Left kidney (tissue), 2 donors: ENCODE data around the gene RIT1. TPM values are rescaled to one million over a fixed set of nuclear protein-coding genes. Genes with fewer than 3 reads are reported as not detected.
A peak's percentile ranks its signal among the peaks of the same experiment; 100 is the strongest.

Experiments used
- DNase-seq: peaks from one replicate; pipeline ENCODE4 v3.0.0-alpha.2; 2013
- polyA plus RNA-seq: library from polyadenylated mRNA; unstranded; fragments of 120-200 nt; gene quantifications from one replicate; pipeline ENCODE4 v1.2.1, GENCODE V29; 2013; ENCODE audit not compliant: insufficient read length

RIT1 gene
- polyA plus RNA-seq, 1 donor = 59.5 TPM

DNA sequence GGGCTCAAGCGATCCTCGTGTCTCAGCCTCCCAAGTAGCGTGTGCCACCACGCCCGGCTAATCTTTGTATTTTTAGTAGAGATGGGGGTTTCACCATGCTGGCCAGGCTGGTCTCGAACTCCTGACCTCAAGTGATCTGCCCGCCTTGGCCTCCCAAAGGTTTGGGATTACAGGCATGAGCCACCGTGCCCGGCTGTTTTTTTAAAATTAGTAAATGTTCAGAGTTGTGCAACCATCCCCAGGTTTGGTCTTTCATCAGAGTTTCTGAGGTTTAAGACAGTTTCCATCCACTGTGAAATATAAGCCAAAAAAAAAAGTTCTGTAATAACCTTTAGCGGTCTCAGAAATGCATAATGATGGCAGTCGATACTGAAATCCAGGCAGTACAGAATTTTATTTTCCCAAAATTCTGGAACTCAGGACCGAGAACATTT lies 52.3 kb downstream of the RIT1 start:
- DNase-seq = no peak

- DNase-seq = peak; percentile 92
These were observed 53.9 kb downstream of the RIT1 start, which contains the start of gene GON4L for GRCh38 chr1:155856975-155857930. Gene GON4L, minus strand, starts transcription at chr1:155857214. Its CDS starts 3,434 bp downstream, at chr1:155853780.

GRCh38 chr1:155856257-155856974 lies 54.7 kb downstream of the RIT1 start:
- no peak for DNase-seq

DNA sequence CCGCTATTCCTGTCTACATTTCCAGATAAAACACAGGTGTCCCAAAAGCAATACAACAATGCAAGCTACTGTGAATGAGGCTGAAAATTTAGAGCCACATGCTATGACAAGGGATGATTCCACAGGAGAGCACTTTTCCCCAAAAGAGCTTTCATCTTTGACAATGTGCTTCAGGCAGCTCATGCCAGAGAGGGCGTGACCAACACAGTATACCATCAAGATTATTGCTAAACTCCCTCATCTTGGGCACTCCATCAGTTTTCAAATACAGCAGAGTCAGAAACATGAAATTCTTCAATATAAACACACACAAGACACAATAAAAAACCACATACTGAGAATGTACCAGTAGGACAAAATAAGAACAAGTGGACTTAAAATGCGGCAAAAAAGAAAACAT lies 60.8 kb downstream of the RIT1 start:
- DNase-seq = no peak

- DNase-seq = no peak
These were observed 63.2 kb downstream of the RIT1 start for GRCh38 chr1:155847823-155848529.

Other genes starting within 250 kb of the RIT1 start
- gene YY1AP1, start 222.6 kb downstream of the RIT1 start, polyA plus RNA-seq = 82.9 TPM
- gene DAP3, start 222.3 kb downstream of the RIT1 start, polyA plus RNA-seq = 153 TPM
- gene GON4L, start 54.1 kb downstream of the RIT1 start, polyA plus RNA-seq = 78.4 TPM
- 21.7 TPM for gene SYT11, start 51.8 kb downstream of the RIT1 start, polyA plus RNA-seq
- 82.4 TPM for gene KHDC4, start 23.1 kb upstream of the RIT1 start, polyA plus RNA-seq
- gene RXFP4, start 30.3 kb upstream of the RIT1 start, polyA plus RNA-seq = 0.15 TPM
- gene ARHGEF2, start 67.2 kb upstream of the RIT1 start, polyA plus RNA-seq = 86.7 TPM
- 362 TPM for gene SSR2, start 109.6 kb upstream of the RIT1 start, polyA plus RNA-seq
- 56.8 TPM for gene UBQLN4, start 142.4 kb upstream of the RIT1 start, polyA plus RNA-seq
- 45.9 TPM for gene LAMTOR2, start 143.4 kb upstream of the RIT1 start, polyA plus RNA-seq
- gene RAB25, start 149.8 kb upstream of the RIT1 start, polyA plus RNA-seq = 46.9 TPM
- 46.7 TPM for gene MEX3A, start 171.1 kb upstream of the RIT1 start, polyA plus RNA-seq
- gene LMNA, start 203.4 kb upstream of the RIT1 start, polyA plus RNA-seq = 74.2 TPM
- 19.7 TPM for gene SEMA4A, start 242.2 kb upstream of the RIT1 start, polyA plus RNA-seq